HG02970 (cell line): ENCODE data around the gene SLC25A42.
"Not testable (repeated sequence)": the region's sequence is repeated elsewhere in the genome, so short reads cannot be mapped to it uniquely, and the experiment has no call there.

Source experiments
- ATAC-seq: cut with Tn5 transposase; IDR thresholded peaks from one replicate; pipeline ENCODE4 v1.9.1; 2021; ENCODE audit warnings: mild to moderate bottlenecking, moderate library complexity, moderate number of reproducible peaks; ENCODE audit not compliant: unreplicated experiment, low FRiP score

SLC25A42 gene

GRCh38 chr19:19126102-19126501 lies 62.3 kb downstream of the SLC25A42 start:
- ATAC-seq = no peak

- no peak for ATAC-seq
These were observed 68.2 kb downstream of the SLC25A42 start for GRCh38 chr19:19131989-19132388.

- no peak for ATAC-seq
These were observed 69.1 kb downstream of the SLC25A42 start for GRCh38 chr19:19132912-19133311.

GRCh38 chr19:19133985-19134384 lies 70.2 kb downstream of the SLC25A42 start:
- ATAC-seq = no peak

GRCh38 chr19:19134687-19135158 lies 70.9 kb downstream of the SLC25A42 start:
- ATAC-seq = no peak

GRCh38 chr19:19135713-19136112 lies 71.9 kb downstream of the SLC25A42 start:
- ATAC-seq = not testable (repeated sequence)

- ATAC-seq = no peak
These were observed 73.8 kb downstream of the SLC25A42 start for GRCh38 chr19:19137556-19138108.

GRCh38 chr19:19138109-19138981 lies 74.6 kb downstream of the SLC25A42 start, which contains the start of gene TMEM161A:
Gene TMEM161A (minus strand): TSS chr19:19138478. CDS start chr19:19138428, 50 bp downstream.
- peak; percentile 89 for ATAC-seq

- no peak for ATAC-seq
These were observed 76.1 kb downstream of the SLC25A42 start for GRCh38 chr19:19139876-19140229.

- ATAC-seq = no peak
These were observed 76.7 kb downstream of the SLC25A42 start for GRCh38 chr19:19140476-19140875.

- ATAC-seq = no peak
These were observed 78.6 kb downstream of the SLC25A42 start for GRCh38 chr19:19142347-19142746.

- ATAC-seq = no peak
These were observed 81.5 kb downstream of the SLC25A42 start for GRCh38 chr19:19145281-19145680.

- ATAC-seq = no peak
These were observed 82.2 kb downstream of the SLC25A42 start for GRCh38 chr19:19145684-19146608.

GRCh38 chr19:19146865-19147264 lies 83.1 kb downstream of the SLC25A42 start:
- ATAC-seq = no peak

GRCh38 chr19:19147344-19147743 lies 83.5 kb downstream of the SLC25A42 start:
- no peak for ATAC-seq

- ATAC-seq = not testable (repeated sequence)
These were observed 84.7 kb downstream of the SLC25A42 start for GRCh38 chr19:19148504-19148903.

- ATAC-seq = no peak
These were observed 85.6 kb downstream of the SLC25A42 start for GRCh38 chr19:19149435-19149834.

GRCh38 chr19:19151418-19151817 lies 87.6 kb downstream of the SLC25A42 start:
- no peak for ATAC-seq

- ATAC-seq = no peak
These were observed 89.0 kb downstream of the SLC25A42 start for GRCh38 chr19:19152668-19153384.
